ENCODE measurements around the gene TCF15. TPM values are rescaled to one million over a fixed set of nuclear protein-coding genes. Genes with fewer than 3 reads are reported as not detected.

Gene TCF15
- total RNA-seq, 1 experiment from 2014 or later: not detected

DNA sequence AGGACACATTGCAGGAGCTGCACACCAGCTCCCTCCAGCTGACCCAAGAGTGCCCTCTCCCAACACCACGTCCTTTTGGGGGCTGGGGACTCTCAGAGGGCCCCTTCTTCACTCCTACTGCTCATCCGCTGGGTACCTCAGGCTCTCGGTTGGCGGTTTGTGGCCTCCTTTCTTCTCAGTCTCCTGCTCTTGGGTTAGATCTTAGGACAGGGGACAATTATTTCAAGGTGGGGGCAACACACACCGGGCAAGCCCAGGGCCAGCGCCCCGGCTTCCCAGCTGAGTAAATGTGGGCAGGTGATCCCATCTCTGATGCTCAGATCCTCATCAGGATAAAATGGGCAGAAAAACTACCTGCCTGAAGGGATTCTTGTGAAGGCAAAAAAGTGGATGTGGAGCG, 1.1 kb downstream of the TCF15 start:
- no peak overlapping the region for H3K27ac ChIP-seq
- DNase-seq: no peak
- no peaks in the 10 kb centered on the region for H3K9me3 ChIP-seq (ENCODE audit: insufficient read depth, low read depth)
- no peak overlapping the region for H3K4me2 ChIP-seq
- H3K36me3 ChIP-seq (ENCODE audit: low read depth): no peaks in the 10 kb centered on the region
- no peaks in the 10 kb centered on the region for H3F3A ChIP-seq (ENCODE audit: insufficient read depth, low read depth)
- H3K79me2 ChIP-seq (ENCODE audit: low read depth): no peaks in the 10 kb centered on the region
- no TSS peak for BruUV-seq (replicated peaks)
- H3K4me3 ChIP-seq: no peak overlapping the region
- intact Hi-C loops (cut with micrococcal nuclease; ENCODE audit: unreplicated experiment): no loop called here
- H4K20me1 ChIP-seq (ENCODE audit: insufficient read depth): no peaks in the 10 kb centered on the region
- ChIA-PET CTCF (no interaction called here), POLR2A (ENCODE audit: unreplicated experiment) (no interaction called here)
- no peaks in the 10 kb centered on the region for H3K9me2 ChIP-seq (ENCODE audit: insufficient read depth)
- no peak overlapping the region for H2AFZ ChIP-seq
- no peaks in the 10 kb centered on the region for H3K4me1 ChIP-seq (replicated peaks; ENCODE audit: insufficient read depth)
- TF ChIP-seq, protein P1, sequence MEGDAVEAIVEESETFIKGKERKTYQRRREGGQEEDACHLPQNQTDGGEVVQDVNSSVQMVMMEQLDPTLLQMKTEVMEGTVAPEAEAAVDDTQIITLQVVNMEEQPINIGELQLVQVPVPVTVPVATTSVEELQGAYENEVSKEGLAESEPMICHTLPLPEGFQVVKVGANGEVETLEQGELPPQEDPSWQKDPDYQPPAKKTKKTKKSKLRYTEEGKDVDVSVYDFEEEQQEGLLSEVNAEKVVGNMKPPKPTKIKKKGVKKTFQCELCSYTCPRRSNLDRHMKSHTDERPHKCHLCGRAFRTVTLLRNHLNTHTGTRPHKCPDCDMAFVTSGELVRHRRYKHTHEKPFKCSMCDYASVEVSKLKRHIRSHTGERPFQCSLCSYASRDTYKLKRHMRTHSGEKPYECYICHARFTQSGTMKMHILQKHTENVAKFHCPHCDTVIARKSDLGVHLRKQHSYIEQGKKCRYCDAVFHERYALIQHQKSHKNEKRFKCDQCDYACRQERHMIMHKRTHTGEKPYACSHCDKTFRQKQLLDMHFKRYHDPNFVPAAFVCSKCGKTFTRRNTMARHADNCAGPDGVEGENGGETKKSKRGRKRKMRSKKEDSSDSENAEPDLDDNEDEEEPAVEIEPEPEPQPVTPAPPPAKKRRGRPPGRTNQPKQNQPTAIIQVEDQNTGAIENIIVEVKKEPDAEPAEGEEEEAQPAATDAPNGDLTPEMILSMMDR (conservative IDR thresholded peaks at IDR 0.05): no peak
- TF ChIP-seq EZH2 (IDR thresholded peaks at IDR 0.05; ENCODE audit: low read depth): no peak
- H3K27me3 ChIP-seq (ENCODE audit: insufficient read depth, low read depth): no peaks in the 10 kb centered on the region; the same call in none of the 2 replicates

- Histone ChIP-seq H3K9me3 (ENCODE audit: insufficient read depth, low read depth) (no peaks in the 10 kb centered on the region), H2AFZ (no peak overlapping the region), H3K27me3 (ENCODE audit: insufficient read depth, low read depth) (no peaks in the 10 kb centered on the region; the same call in 1 of the 2 replicates), H3K4me1 (replicated peaks; ENCODE audit: insufficient read depth) (no peaks in the 10 kb centered on the region), H3K27ac (no peak overlapping the region), H3K9me2 (ENCODE audit: insufficient read depth) (no peaks in the 10 kb centered on the region), H3K36me3 (ENCODE audit: low read depth) (no peaks in the 10 kb centered on the region), H4K20me1 (ENCODE audit: insufficient read depth) (no peaks in the 10 kb centered on the region), H3K4me3 (no peak overlapping the region), H3F3A (ENCODE audit: insufficient read depth, low read depth) (no peaks in the 10 kb centered on the region), H3K79me2 (ENCODE audit: low read depth) (no peaks in the 10 kb centered on the region), H3K4me2 (no peak overlapping the region)
- ChIA-PET CTCF (no interaction called here), POLR2A (ENCODE audit: unreplicated experiment) (interaction anchor here (0.7 kb wide), 1 partner anchor 17 kb away, joined by 4 read pairs; no protein-coding TSS in a partner anchor)
- intact Hi-C loops (cut with micrococcal nuclease; ENCODE audit: unreplicated experiment): no loop called here
- TF ChIP-seq EZH2 (IDR thresholded peaks at IDR 0.05; ENCODE audit: low read depth): no peak
- TF ChIP-seq, protein P1 (conservative IDR thresholded peaks at IDR 0.05): no peak
- no peak for DNase-seq
- no TSS peak for BruUV-seq (replicated peaks)
Observed at GRCh38 chr20:607476-607875, 2.6 kb downstream of the TCF15 start.

DNA sequence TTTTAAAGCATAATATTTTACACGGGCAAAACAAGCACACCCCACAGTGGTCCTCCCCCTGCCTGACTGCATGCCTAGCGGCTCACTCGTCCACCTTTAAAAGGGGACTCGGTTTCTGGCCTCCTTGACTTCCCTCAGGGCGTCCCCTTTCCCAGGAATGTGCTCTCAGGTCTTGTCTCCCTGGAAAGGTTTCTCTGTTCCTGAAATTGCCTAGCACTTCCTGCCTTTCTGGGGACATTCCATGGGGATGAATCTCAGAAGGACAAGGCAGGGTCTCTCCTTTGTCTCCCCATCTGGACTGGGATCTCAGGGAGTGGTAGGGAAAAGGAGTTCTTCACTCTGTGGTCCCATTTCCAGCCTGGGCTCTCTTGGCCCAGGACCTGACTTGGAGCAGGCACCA, 4.9 kb downstream of the TCF15 start:
- TF ChIP-seq EZH2 (IDR thresholded peaks at IDR 0.05; ENCODE audit: low read depth): no peak
- TF ChIP-seq, protein P1 (conservative IDR thresholded peaks at IDR 0.05): no peak
- CTCF ChIA-PET: no interaction called here

More for the DNA sequence above, 4.9 kb downstream of the TCF15 start:
- Histone ChIP-seq H3K4me2 (no peak overlapping the region), H2AFZ (no peak overlapping the region), H4K20me1 (ENCODE audit: insufficient read depth) (no peaks in the 10 kb centered on the region), H3K4me3 (no peak overlapping the region), H3K79me2 (ENCODE audit: low read depth) (no peaks in the 10 kb centered on the region), H3K36me3 (ENCODE audit: low read depth) (no peaks in the 10 kb centered on the region), H3K9me3 (ENCODE audit: insufficient read depth, low read depth) (no peaks in the 10 kb centered on the region), H3K27ac (no peak overlapping the region), H3K27me3 (ENCODE audit: insufficient read depth, low read depth) (no peaks in the 10 kb centered on the region), H3K4me1 (replicated peaks; ENCODE audit: insufficient read depth) (no peaks in the 10 kb centered on the region), H3K9me2 (ENCODE audit: insufficient read depth) (no peaks in the 10 kb centered on the region), H3F3A (ENCODE audit: insufficient read depth, low read depth) (no peaks in the 10 kb centered on the region)
- POLR2A ChIA-PET (ENCODE audit: unreplicated experiment): no interaction called here
- intact Hi-C loops (cut with micrococcal nuclease; ENCODE audit: unreplicated experiment): no loop called here
- BruUV-seq (replicated peaks): no TSS peak
- DNase-seq: no peak
